GM12878 (cell line): ENCODE results near the gene SH3BGRL2.

Experiments
- ATF7 ChIP-seq: fragments of 450-650 bp; IDR thresholded peaks from 2 replicates; pipeline ENCODE4 v1.6.1; 2016; ENCODE audit warnings: low read depth, mild to moderate bottlenecking
- EP300 ChIP-seq, 2 experiments: fragments of 150-350 bp in 1 of 2; IDR thresholded peaks; 2 replicates each; pipeline ENCODE4 v1.6.1; 2011 to 2012; ENCODE audit warnings: low read depth in 2 of 2, low read length in 2 of 2, borderline replicate concordance in 1 of 2, improper control_type of control experiment in 1 of 2, inconsistent platforms in 1 of 2; ENCODE audit not compliant: control insufficient read depth in 1 of 2
- MYB ChIP-seq: fragments of 150-350 bp; IDR thresholded peaks from 2 replicates; pipeline ENCODE4 v1.6.1; 2014; ENCODE audit warnings: mild to moderate bottlenecking, low read depth, low read length, borderline replicate concordance
- NFIC ChIP-seq: IDR thresholded peaks from 2 replicates; pipeline ENCODE4 v1.6.1; 2012; ENCODE audit warnings: low read depth, mild to moderate bottlenecking, inconsistent platforms, low read length, moderate library complexity
- TAF1 ChIP-seq: IDR thresholded peaks from 2 replicates; pipeline ENCODE4 v1.6.1; 2011; ENCODE audit warnings: mild to moderate bottlenecking, low read depth, low read length, borderline replicate concordance
- TBL1XR1 ChIP-seq: IDR thresholded peaks from 2 replicates; pipeline ENCODE4 v1.6.1; 2012; ENCODE audit warnings: low read depth, low read length, improper control_type of control experiment
- TF ChIP-seq, protein P1 (sequence below): IDR thresholded peaks from 2 replicates; pipeline ENCODE4 v1.6.1; 2012; ENCODE audit warnings: low read depth, low read length, improper control_type of control experiment
- TF ChIP-seq, protein P2 (sequence below): IDR thresholded peaks from 2 replicates; pipeline ENCODE4 v1.6.1; 2012; ENCODE audit warnings: low read depth, low read length, improper control_type of control experiment
- TF ChIP-seq, protein P3 (sequence below): fragments of 450-650 bp; IDR thresholded peaks from 2 replicates; pipeline ENCODE4 v1.6.1; 2017; ENCODE audit warnings: low read depth, mild to moderate bottlenecking, moderate library complexity
- TF ChIP-seq, protein P4 (sequence below), 3 experiments: IDR thresholded peaks in 2 of 3; conservative IDR thresholded peaks in 1 of 3; 2 replicates each; pipeline ENCODE4 v1.5.1; 2011; ENCODE audit warnings: low read depth in 3 of 3, low read length in 3 of 3, mild to moderate bottlenecking in 3 of 3, control low read depth in 2 of 3, moderate library complexity in 2 of 3, inconsistent platforms in 1 of 3, mixed read lengths in 1 of 3; ENCODE audit not compliant: control insufficient read depth in 2 of 3, insufficient read depth in 1 of 3; ENCODE audit errors: extremely low read depth in 1 of 3

DNA sequence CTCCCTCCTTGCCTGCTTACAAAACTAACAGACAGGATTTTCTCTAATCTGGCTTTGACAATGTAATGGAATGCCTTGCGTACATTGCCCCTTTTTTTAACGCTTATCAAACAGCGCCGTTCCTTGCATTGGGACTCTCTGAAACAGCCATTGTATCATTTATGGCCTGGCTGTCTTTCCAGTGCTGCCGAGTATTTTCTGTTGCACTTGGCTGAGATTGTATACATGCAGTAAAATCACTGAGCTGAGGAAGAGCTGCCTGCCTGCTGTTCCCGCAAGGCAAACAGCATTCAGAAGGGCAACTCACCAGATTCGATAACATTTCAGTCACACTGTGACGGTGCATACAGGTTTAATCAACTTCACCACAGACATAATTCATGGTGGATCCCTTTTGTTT lies 106.0 kb downstream of the SH3BGRL2 start:
- TF ChIP-seq ATF7 (no peak), TAF1 (no peak), NFIC (no peak), TBL1XR1 (no peak), EP300 (IDR thresholded peaks at IDR 0.05; ENCODE audit: borderline replicate concordance in 1 of 2, control insufficient read depth in 1 of 2, low read depth in 2 of 2, low read length in 2 of 2) (no peak), MYB (no peak)
- TF ChIP-seq, protein P1, sequence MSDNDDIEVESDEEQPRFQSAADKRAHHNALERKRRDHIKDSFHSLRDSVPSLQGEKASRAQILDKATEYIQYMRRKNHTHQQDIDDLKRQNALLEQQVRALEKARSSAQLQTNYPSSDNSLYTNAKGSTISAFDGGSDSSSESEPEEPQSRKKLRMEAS = no peak
- TF ChIP-seq, protein P2, sequence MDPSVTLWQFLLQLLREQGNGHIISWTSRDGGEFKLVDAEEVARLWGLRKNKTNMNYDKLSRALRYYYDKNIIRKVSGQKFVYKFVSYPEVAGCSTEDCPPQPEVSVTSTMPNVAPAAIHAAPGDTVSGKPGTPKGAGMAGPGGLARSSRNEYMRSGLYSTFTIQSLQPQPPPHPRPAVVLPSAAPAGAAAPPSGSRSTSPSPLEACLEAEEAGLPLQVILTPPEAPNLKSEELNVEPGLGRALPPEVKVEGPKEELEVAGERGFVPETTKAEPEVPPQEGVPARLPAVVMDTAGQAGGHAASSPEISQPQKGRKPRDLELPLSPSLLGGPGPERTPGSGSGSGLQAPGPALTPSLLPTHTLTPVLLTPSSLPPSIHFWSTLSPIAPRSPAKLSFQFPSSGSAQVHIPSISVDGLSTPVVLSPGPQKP = no peak
- TF ChIP-seq, protein P3, sequence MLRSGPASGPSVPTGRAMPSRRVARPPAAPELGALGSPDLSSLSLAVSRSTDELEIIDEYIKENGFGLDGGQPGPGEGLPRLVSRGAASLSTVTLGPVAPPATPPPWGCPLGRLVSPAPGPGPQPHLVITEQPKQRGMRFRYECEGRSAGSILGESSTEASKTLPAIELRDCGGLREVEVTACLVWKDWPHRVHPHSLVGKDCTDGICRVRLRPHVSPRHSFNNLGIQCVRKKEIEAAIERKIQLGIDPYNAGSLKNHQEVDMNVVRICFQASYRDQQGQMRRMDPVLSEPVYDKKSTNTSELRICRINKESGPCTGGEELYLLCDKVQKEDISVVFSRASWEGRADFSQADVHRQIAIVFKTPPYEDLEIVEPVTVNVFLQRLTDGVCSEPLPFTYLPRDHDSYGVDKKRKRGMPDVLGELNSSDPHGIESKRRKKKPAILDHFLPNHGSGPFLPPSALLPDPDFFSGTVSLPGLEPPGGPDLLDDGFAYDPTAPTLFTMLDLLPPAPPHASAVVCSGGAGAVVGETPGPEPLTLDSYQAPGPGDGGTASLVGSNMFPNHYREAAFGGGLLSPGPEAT = no peak
- TF ChIP-seq, protein P4, sequence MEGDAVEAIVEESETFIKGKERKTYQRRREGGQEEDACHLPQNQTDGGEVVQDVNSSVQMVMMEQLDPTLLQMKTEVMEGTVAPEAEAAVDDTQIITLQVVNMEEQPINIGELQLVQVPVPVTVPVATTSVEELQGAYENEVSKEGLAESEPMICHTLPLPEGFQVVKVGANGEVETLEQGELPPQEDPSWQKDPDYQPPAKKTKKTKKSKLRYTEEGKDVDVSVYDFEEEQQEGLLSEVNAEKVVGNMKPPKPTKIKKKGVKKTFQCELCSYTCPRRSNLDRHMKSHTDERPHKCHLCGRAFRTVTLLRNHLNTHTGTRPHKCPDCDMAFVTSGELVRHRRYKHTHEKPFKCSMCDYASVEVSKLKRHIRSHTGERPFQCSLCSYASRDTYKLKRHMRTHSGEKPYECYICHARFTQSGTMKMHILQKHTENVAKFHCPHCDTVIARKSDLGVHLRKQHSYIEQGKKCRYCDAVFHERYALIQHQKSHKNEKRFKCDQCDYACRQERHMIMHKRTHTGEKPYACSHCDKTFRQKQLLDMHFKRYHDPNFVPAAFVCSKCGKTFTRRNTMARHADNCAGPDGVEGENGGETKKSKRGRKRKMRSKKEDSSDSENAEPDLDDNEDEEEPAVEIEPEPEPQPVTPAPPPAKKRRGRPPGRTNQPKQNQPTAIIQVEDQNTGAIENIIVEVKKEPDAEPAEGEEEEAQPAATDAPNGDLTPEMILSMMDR (IDR thresholded peaks at IDR 0.05 in 2 of 3, conservative IDR thresholded peaks at IDR 0.05 in 1 of 3; ENCODE audit: control insufficient read depth in 2 of 3, extremely low read depth in 1 of 3, insufficient read depth in 1 of 3, low read depth in 3 of 3, low read length in 3 of 3) = no peak
